Measurements from ENCODE around the gene EFCC1.

Gene EFCC1

DNA sequence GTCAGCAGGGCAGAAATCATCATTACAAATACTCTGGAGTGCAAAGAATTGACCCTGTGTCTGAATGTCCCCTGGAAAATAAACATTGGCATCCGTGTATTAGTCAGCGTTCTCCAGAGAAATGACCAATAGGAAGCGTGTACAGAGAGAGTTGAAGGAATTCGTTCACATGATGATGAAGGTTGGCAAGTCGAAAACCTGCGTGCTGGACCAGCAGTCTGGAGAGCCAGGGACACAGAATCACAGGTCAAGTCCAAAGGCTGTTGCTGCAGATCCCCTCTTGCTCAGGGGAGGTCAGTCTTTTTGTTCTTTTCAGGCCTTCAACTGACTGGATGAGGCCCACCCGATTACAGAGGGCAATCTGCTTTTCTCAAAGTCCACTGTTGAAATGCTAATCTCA, 76.1 kb downstream of the EFCC1 start:
- no peak overlapping the region for H3K4me3 ChIP-seq (ENCODE audit: low read depth, low read length)
- no peak for DNase-seq (ENCODE audit: low read depth)
- TF ChIP-seq, protein P1, sequence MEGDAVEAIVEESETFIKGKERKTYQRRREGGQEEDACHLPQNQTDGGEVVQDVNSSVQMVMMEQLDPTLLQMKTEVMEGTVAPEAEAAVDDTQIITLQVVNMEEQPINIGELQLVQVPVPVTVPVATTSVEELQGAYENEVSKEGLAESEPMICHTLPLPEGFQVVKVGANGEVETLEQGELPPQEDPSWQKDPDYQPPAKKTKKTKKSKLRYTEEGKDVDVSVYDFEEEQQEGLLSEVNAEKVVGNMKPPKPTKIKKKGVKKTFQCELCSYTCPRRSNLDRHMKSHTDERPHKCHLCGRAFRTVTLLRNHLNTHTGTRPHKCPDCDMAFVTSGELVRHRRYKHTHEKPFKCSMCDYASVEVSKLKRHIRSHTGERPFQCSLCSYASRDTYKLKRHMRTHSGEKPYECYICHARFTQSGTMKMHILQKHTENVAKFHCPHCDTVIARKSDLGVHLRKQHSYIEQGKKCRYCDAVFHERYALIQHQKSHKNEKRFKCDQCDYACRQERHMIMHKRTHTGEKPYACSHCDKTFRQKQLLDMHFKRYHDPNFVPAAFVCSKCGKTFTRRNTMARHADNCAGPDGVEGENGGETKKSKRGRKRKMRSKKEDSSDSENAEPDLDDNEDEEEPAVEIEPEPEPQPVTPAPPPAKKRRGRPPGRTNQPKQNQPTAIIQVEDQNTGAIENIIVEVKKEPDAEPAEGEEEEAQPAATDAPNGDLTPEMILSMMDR (IDR thresholded peaks at IDR 0.05; ENCODE audit: control insufficient read depth, extremely low read depth, insufficient read depth), result no peak

DNA sequence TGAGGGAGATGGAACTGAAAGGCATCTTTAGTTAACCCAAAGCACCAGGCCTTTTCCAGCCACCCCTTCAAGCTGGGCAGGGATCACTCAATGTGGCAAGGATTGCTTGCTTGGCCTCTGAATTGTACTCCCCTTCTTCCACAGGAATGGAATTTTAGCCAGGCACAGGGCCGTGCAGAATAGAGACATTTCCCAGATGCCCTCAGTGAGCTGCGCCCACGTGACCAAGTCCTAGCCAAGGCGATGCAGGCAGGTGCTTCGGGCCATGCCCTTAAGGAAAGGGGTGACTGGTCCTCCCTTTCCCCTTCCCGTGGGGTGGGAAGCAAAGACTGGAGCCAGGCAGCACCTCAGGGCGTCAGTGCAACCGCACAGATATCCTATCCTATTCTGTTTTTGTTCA, 77.4 kb downstream of the EFCC1 start:
- TF ChIP-seq, protein P1 (IDR thresholded peaks at IDR 0.05; ENCODE audit: control insufficient read depth, extremely low read depth, insufficient read depth), result no peak
- DNase-seq (ENCODE audit: low read depth), result no peak
- no peak overlapping the region for H3K4me3 ChIP-seq (ENCODE audit: low read depth, low read length)

DNA sequence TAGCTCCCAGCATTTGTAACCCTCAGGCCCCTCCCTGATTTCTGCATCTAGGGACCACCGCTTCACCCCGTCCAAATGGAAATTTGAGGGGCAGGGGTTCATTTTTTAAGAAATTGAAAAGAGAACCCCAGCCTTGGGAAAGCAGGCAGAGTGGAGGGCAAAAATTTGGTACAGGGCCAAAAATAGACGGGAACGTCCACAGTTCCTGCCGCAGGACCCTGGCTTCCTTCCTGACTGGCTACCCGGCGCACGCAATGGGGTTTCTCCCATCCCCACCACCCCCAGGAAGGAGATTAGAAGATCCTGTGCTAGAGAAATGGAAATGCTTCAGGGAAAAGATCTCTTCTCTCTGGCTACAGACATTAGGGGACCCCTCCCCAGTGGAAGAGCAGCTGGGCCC, 80.4 kb downstream of the EFCC1 start:
- H3K4me3 ChIP-seq (ENCODE audit: low read depth, low read length), result no peak overlapping the region
- DNase-seq (ENCODE audit: low read depth), result no peak
- TF ChIP-seq, protein P1 (IDR thresholded peaks at IDR 0.05; ENCODE audit: control insufficient read depth, extremely low read depth, insufficient read depth), result no peak

DNA sequence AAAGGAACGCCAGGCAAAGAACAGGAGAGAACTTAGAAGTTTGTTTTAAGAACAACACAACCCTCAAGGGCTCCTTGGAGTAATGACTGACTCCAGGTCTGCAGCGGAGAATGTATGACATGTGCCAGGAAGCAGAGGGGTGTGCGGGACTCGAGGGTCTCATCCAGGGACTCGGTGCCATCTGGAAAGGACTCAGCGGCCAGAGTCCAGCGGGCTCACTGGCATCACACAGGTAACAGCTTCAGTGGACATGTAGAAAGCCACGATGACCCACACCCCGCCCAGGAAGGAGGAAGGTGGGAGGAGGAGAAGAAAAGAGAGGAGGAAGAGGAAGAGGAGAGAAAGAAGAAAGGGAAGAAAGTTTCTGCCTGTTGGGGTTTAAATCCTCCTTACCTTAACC, 80.9 kb downstream of the EFCC1 start:
- TF ChIP-seq, protein P1 (IDR thresholded peaks at IDR 0.05; ENCODE audit: control insufficient read depth, extremely low read depth, insufficient read depth), result no peak
- DNase-seq (ENCODE audit: low read depth), result no peak
- H3K4me3 ChIP-seq (ENCODE audit: low read depth, low read length), result no peak overlapping the region

DNA sequence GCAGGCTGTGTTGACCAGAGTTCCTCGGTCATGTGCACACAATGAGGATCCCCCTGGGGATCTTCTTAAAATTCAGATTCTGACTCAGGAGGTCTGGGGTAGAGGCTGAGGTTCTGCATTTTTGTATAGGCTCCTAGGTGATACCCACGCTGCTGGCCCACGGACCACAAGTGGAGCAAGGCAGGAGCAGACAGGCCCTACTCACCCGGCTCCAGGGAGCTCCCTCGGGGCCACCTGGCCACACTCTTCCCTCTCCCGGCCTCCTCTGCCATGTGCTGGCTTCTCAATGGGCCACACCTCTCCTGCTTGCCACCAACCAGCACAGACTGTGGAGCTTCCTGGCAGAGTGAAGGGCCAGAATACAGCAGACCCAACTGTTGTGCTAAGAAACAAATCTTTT, 83.4 kb downstream of the EFCC1 start:
- DNase-seq (ENCODE audit: low read depth), result no peak
- TF ChIP-seq, protein P1 (IDR thresholded peaks at IDR 0.05; ENCODE audit: control insufficient read depth, extremely low read depth, insufficient read depth), result no peak

DNA sequence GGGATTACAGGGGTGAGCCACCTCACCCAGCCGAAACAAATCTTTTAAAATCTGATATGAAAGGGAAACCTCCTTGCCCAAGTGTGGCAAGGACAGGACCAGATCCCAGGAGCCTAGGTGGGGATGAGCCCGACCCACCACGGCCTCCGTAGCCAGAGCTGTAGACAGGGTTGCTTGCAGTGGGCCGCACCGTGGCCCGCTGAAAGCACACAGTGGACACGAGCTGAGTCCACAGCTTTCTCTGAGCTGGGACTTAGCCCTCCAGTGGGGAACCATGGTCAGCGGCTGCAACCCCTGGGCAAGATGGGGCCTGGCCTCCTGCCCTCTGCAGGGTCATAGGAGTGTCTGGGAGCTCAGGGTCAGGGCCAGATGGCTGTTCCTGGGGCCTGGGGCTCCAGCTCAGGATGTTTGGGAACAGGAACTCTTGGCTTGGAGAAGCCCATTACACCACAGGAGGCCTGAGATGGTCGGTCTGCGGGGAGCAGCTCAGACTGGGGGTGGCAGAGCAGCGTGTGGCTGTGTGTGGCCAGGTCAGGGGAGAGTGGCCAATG, 84.1 kb downstream of the EFCC1 start:
- no peak for DNase-seq (ENCODE audit: low read depth)
- TF ChIP-seq, protein P1 (IDR thresholded peaks at IDR 0.05; ENCODE audit: control insufficient read depth, extremely low read depth, insufficient read depth), result no peak
- no peak overlapping the region for H3K4me3 ChIP-seq (ENCODE audit: low read depth, low read length)

More for the DNA sequence above, 83.4 kb downstream of the EFCC1 start:
- no peak overlapping the region for H3K4me3 ChIP-seq (ENCODE audit: low read depth, low read length)

DNA sequence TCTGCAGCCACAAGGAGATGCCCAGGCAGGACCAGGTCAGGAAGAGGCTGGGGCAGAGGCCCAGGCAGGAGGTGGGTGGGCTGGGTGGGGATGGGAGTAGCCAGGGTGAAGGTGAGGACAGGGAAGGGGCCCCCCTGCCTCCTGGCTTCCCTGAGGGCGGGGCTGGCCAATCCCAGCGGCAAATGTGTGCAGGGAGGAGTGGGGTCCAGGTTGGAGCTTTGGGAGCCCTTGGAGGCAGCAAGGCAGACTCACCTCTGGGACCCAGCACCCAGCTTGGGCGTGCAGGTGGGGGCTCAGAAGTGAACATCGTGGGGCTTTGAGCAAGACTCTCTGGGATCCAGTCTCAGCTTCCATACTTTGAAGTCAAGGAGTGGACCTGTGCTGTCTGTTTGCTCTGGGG, 84.7 kb downstream of the EFCC1 start:
- no peak for DNase-seq (ENCODE audit: low read depth)
- TF ChIP-seq, protein P1 (IDR thresholded peaks at IDR 0.05; ENCODE audit: control insufficient read depth, extremely low read depth, insufficient read depth), result no peak

More for the DNA sequence above, 84.7 kb downstream of the EFCC1 start:
- H3K4me3 ChIP-seq (ENCODE audit: low read depth, low read length), result no peak overlapping the region

Measured in LNCaP clone FGC (cell line).